Breast epithelium (tissue), 4 donors: ENCODE results near the gene ADAMTS3. TPM values are rescaled to one million over a fixed set of nuclear protein-coding genes. Genes with fewer than 3 reads are reported as not detected.

Experiments
- DNase-seq, 2 donors: peaks; one replicate each; pipeline ENCODE4 v3.0.0-alpha.2; 2019; ENCODE audit warnings: low spot score in 2 of 2
- H3K27ac ChIP-seq, 2 donors: fragments of 200-600 bp; sonication (generic) in 1 of 2; one replicate each; pipeline ENCODE4 v1.5.1; 2016 to 2019; ENCODE audit warnings: mild to moderate bottlenecking in 1 of 2
- H3K27me3 ChIP-seq, 2 donors: fragments of 200-600 bp; sonication (generic) in 1 of 2; one replicate each; pipeline versions ENCODE4 v1.5.1 to v1.6.0; 2017 to 2019; ENCODE audit warnings: control low read depth in 1 of 2, mild to moderate bottlenecking in 1 of 2
- H3K36me3 ChIP-seq: fragments of 200-600 bp; one replicate; pipeline ENCODE4 v1.5.1; 2019
- H3K4me1 ChIP-seq, 2 donors: fragments of 200-600 bp; sonication (generic); one replicate each; pipeline ENCODE4 v1.5.1; 2016 to 2019; ENCODE audit warnings: control low read depth in 1 of 2
- H3K4me3 ChIP-seq, 3 donors: fragments of 200-600 bp; sonication (generic); 1 replicate in 2 of 3; 2 replicates in 1 of 3; pipeline ENCODE4 v1.5.1; 2016 to 2019; ENCODE audit warnings: mild to moderate bottlenecking in 3 of 3, moderate library complexity in 2 of 3
- H3K9me3 ChIP-seq, 2 donors: fragments of 200-600 bp; sonication (generic) in 1 of 2; one replicate each; pipeline ENCODE4 v1.5.1; 2016 to 2019; ENCODE audit warnings: control low read depth in 1 of 2
- POLR2A ChIP-seq: fragments of 450-650 bp; IDR thresholded peaks from one replicate; pipeline ENCODE4 v1.6.1; 2016; ENCODE audit warnings: antibody characterized with exemption, mild to moderate bottlenecking, moderate library complexity
- POLR2AphosphoS5 ChIP-seq, 3 donors: sonication (generic); formaldehyde crosslinking; IDR thresholded peaks; one replicate each; pipeline ENCODE4 v1.6.1; 2017; ENCODE audit warnings: antibody characterized with exemption in 3 of 3
- intact Hi-C: fragments of 100-400 bp; cut with DNase I; formaldehyde crosslinking; loops from one replicate; pipeline ENCODE4 v1.15.1; 2023; ENCODE audit warnings: low total_unique reads
- total RNA-seq, 3 donors: library from RNA; depleted of rRNA; stranded (reverse); fragments of >200 nt; gene quantifications; one replicate each; pipeline ENCODE4 v1.1.0, GENCODE V29; 2016
- TF ChIP-seq, protein P1 (sequence below), 3 donors: fragments of 450-650 bp; IDR thresholded peaks; one replicate each; pipeline ENCODE4 v1.5.1; 2016 to 2017; ENCODE audit warnings: antibody characterized with exemption in 3 of 3, mild to moderate bottlenecking in 3 of 3, moderate library complexity in 3 of 3

Gene ADAMTS3
- total RNA-seq, 3 donors from 2014 or later, result 1.9 to 5.6 (median 2.9) TPM

DNA sequence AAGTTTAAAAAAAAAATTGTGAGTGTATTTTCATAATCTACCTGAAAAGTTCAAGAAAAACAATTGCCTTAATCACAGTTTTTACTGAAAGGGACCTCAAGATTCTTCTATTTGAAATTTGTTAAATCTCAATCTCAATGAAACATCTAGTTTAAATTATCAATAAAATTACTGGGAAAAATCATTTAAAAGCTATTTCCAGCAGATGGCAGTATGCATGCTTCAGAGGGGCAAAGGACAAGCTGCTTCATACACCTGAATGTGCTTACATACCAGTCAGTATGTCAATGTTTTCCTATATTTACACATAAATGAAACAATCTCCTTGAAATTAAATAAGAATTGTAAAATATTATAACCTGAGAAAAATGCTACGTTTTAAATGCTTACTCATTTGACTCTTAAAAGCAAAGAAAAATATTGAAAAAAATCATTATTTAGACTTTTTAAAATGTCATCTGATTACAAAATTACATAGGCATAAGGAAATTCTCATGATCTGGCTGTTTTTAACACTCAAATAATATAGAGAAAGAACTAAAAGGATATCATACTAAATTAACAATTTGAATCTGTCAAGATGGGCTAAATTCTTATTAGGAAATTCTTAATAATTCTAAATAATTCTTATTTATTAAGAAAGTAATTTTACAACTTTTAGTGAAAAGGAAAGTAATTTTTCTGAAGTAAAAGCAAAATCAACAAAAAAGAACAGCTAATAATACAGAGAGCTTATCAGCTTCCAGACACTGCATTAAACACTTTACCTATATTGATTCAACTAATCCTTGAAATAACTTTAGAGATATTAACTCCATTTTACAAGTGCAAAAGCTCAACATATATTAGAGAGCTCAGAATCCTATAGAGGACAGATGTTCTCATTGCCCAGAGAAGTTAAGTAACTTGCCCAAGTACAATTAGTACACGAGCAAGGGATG, 242.1 kb downstream of the ADAMTS3 start:
- Histone ChIP-seq H3K9me3 (no peaks in the 10 kb centered on the region), H3K27ac (no peak overlapping the region), H3K27me3 (no peaks in the 10 kb centered on the region), H3K36me3 (no peaks in the 10 kb centered on the region), H3K4me3 (no peak overlapping the region), H3K4me1 (no peaks in the 10 kb centered on the region)
- intact Hi-C loops, result no loop called here
- no peak for TF ChIP-seq POLR2A
- TF ChIP-seq, protein P1, sequence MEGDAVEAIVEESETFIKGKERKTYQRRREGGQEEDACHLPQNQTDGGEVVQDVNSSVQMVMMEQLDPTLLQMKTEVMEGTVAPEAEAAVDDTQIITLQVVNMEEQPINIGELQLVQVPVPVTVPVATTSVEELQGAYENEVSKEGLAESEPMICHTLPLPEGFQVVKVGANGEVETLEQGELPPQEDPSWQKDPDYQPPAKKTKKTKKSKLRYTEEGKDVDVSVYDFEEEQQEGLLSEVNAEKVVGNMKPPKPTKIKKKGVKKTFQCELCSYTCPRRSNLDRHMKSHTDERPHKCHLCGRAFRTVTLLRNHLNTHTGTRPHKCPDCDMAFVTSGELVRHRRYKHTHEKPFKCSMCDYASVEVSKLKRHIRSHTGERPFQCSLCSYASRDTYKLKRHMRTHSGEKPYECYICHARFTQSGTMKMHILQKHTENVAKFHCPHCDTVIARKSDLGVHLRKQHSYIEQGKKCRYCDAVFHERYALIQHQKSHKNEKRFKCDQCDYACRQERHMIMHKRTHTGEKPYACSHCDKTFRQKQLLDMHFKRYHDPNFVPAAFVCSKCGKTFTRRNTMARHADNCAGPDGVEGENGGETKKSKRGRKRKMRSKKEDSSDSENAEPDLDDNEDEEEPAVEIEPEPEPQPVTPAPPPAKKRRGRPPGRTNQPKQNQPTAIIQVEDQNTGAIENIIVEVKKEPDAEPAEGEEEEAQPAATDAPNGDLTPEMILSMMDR (IDR thresholded peaks at IDR 0.05), result peak in 2 of 3 donors; percentile 42 to 51
- DNase-seq, result no peak

DNA sequence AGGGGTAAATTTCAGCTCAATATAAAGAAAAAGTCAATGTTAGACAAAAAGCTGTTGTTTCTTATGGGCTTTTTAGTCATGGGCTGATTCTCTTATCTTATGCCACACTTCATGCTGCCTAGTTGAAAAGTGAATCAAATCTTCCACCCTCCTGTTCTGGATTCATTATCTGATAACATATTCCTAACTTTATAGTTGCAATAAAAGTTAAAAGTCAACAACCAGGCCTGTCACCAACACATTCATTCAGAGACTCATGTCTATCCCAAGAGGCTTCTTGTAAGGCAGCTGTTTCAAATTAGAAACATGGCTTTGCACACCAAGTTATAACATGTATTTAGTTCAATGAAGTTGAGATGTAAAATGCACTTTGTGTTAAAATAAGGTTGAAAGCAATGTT, 243.8 kb downstream of the ADAMTS3 start:
- Histone ChIP-seq H3K27me3 (no peaks in the 10 kb centered on the region), H3K36me3 (no peaks in the 10 kb centered on the region), H3K4me1 (no peaks in the 10 kb centered on the region), H3K4me3 (no peak overlapping the region), H3K9me3 (no peaks in the 10 kb centered on the region), H3K27ac (no peak overlapping the region)
- DNase-seq, result no peak
- intact Hi-C loops, result no loop called here
- TF ChIP-seq POLR2A (no peak), POLR2AphosphoS5 (IDR thresholded peaks at IDR 0.05) (no peak)
- TF ChIP-seq, protein P1 (IDR thresholded peaks at IDR 0.05), result no peak

DNA sequence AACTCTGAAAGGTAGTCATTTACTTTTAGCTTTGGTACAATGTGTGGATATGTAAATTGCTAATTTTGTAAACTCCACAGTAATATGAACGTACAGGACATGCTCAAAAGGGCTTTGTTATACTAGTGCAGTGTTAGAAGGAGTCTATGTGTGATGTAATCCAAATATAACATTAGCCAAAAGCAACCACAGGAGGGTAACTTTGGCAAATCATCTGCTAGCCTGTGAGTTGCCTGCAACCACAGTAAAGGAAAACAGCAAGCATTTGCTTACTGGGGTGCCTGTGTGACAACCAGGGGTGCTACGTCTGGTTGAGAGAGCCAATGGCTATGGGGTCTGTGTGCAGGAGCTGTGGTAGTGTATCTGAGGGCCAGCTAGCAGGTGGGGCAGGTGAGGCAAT, 245.8 kb downstream of the ADAMTS3 start:
- intact Hi-C loops, result no loop called here

DNA sequence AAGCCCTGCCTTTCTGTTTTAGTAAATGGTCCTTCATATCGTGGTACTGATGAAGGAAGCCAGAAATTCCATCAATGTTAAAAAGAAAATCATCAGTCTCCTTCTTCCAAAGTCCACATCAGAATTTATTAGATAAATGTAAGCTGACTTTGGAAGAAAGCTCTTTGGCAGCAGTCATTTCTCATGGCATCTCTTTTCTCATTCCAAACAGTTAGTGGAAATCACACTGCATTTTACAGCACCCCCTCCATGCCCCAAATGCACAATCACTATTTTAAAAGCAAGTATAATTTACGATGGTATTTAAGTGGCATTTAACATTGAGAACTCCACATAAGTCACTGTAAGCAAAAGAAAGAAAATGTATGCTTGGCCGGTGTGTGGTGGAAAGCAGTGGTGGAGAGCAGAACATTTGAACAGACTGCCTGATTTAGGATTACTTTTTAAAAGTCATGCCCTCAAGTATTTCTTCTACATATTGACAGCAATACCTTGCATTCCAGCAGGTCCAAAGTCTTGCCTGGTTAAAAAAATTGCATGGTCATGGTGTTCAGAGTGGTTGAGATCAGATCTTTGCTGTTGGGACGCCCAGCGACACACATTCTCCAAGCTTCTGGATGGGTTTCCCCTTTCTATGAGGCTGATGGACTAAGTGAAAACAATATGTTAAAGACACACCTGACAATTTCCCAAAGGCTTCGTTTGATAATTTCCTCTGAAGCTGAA, 248.6 kb downstream of the ADAMTS3 start:
- H3K4me3 ChIP-seq, result no peak overlapping the region
- no peaks in the 10 kb centered on the region for H3K9me3 ChIP-seq
- H3K4me1 ChIP-seq, result no peaks in the 10 kb centered on the region
- TF ChIP-seq POLR2AphosphoS5 (IDR thresholded peaks at IDR 0.05), result no peak
- TF ChIP-seq, protein P1 (IDR thresholded peaks at IDR 0.05), result no peak
- no peak for TF ChIP-seq POLR2A
- no peak for DNase-seq
- H3K36me3 ChIP-seq, result no peaks in the 10 kb centered on the region
- peak overlapping the region in 1 of 2 donors; percentile 5 for H3K27ac ChIP-seq
- intact Hi-C loops, result no loop called here
- no peaks in the 10 kb centered on the region for H3K27me3 ChIP-seq

More for the DNA sequence above, 245.8 kb downstream of the ADAMTS3 start:
- H3K4me1 ChIP-seq, result no peaks in the 10 kb centered on the region
- no peak overlapping the region for H3K27ac ChIP-seq
- no peaks in the 10 kb centered on the region for H3K9me3 ChIP-seq
- H3K4me3 ChIP-seq, result no peak overlapping the region
- no peak for DNase-seq
- no peaks in the 10 kb centered on the region for H3K36me3 ChIP-seq
- H3K27me3 ChIP-seq, result no peaks in the 10 kb centered on the region
- TF ChIP-seq POLR2AphosphoS5 (IDR thresholded peaks at IDR 0.05), result no peak
- no peak for TF ChIP-seq POLR2A
- TF ChIP-seq, protein P1 (IDR thresholded peaks at IDR 0.05), result no peak

DNA sequence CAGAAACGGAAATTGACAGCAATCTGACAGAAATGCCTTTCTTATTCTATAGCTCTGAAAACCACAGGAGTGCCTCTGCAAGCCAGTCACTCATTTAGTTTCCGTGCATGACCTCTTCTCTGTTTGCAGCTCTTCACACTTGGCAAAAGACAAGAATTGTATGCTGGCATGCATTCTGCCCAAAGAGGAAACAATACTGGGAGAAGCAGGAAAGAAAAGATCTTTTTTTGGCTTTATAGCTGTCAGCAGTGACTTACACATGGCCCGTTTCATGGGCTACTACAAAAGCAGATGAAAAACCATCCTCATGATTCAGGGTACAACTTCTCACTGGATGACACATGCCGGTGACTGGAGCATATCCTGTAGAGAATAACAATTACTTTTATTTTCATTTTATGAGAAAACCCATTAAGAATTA, 249.4 kb downstream of the ADAMTS3 start:
- intact Hi-C loops, result no loop called here
- H3K4me3 ChIP-seq, result no peak overlapping the region
- no peaks in the 10 kb centered on the region for H3K36me3 ChIP-seq
- H3K27me3 ChIP-seq, result no peaks in the 10 kb centered on the region
- no peaks in the 10 kb centered on the region for H3K4me1 ChIP-seq
- no peaks in the 10 kb centered on the region for H3K9me3 ChIP-seq
- no peak overlapping the region for H3K27ac ChIP-seq
- DNase-seq, result no peak
- TF ChIP-seq POLR2AphosphoS5 (IDR thresholded peaks at IDR 0.05), result no peak
- TF ChIP-seq, protein P1 (IDR thresholded peaks at IDR 0.05), result no peak
- no peak for TF ChIP-seq POLR2A
